ENCODE results near the gene SMIM1. TPM values are rescaled to one million over a fixed set of nuclear protein-coding genes. Genes with fewer than 3 reads are reported as not detected.
"Not testable (repeated sequence)": the region's sequence is repeated elsewhere in the genome, so short reads cannot be mapped to it uniquely, and the experiment has no call there.

Gene SMIM1
- total RNA-seq, 2 experiments from 2014 or later = 3.8 to 4.3 TPM

- no TSS peak for BruUV-seq (replicated peaks)
These were observed 31.5 kb downstream of the SMIM1 start for GRCh38 chr1:3803905-3804626.

GRCh38 chr1:3804627-3804944 is 32.0 kb downstream of the SMIM1 start:
- POLR2A ChIA-PET; H3K9me3 ChIP-seq (ENCODE audit: low read length); BruUV-seq (replicated peaks); H2AFZ ChIP-seq (ENCODE audit: low read length); H3K9me2 ChIP-seq (ENCODE audit: insufficient read depth, low read length); H3K4me2 ChIP-seq (ENCODE audit: low read length); CTCF ChIA-PET (ENCODE audit: unreplicated experiment); H3K36me3 ChIP-seq (ENCODE audit: insufficient read depth, low read length); H3K79me2 ChIP-seq (ENCODE audit: insufficient read depth, low read depth, low read length); intact Hi-C loops (cut with micrococcal nuclease; ENCODE audit: unreplicated experiment); H3K27ac ChIP-seq (ENCODE audit: low read depth, low read length, poor library complexity, severe bottlenecking); H3K4me3 ChIP-seq (ENCODE audit: low read depth, low read length, poor library complexity, severe bottlenecking); DNase-seq (ENCODE audit: low spot score); H3K4me1 ChIP-seq (ENCODE audit: insufficient read depth, low read length, poor library complexity, severe bottlenecking); H4K20me1 ChIP-seq (ENCODE audit: insufficient read depth, low read length): not testable (repeated sequence)

More at GRCh38 chr1:3803905-3804626, 31.5 kb downstream of the SMIM1 start:
- Histone ChIP-seq H3K9me2 (ENCODE audit: insufficient read depth, low read length) (no peaks in the 10 kb centered on the region), H3K4me2 (ENCODE audit: low read length) (no peak overlapping the region), H3K4me1 (ENCODE audit: insufficient read depth, low read length, poor library complexity, severe bottlenecking) (no peaks in the 10 kb centered on the region), H3K9me3 (ENCODE audit: low read length) (peaks cover 9% of the 10 kb centered on the region; the same call in 1 of the 2 replicates), H2AFZ (ENCODE audit: low read length) (no peak overlapping the region), H3K27ac (ENCODE audit: low read depth, low read length, poor library complexity, severe bottlenecking) (no peak overlapping the region), H4K20me1 (ENCODE audit: insufficient read depth, low read length) (no peaks in the 10 kb centered on the region), H3K4me3 (ENCODE audit: low read depth, low read length, poor library complexity, severe bottlenecking) (no peak overlapping the region), H3K79me2 (ENCODE audit: insufficient read depth, low read depth, low read length) (no peaks in the 10 kb centered on the region), H3K36me3 (ENCODE audit: insufficient read depth, low read length) (no peaks in the 10 kb centered on the region)
- no peak for TF ChIP-seq EZH2phosphoT487 (IDR thresholded peaks at IDR 0.05; ENCODE audit: borderline replicate concordance, low read depth, low read length)
- TF ChIP-seq, protein P1, sequence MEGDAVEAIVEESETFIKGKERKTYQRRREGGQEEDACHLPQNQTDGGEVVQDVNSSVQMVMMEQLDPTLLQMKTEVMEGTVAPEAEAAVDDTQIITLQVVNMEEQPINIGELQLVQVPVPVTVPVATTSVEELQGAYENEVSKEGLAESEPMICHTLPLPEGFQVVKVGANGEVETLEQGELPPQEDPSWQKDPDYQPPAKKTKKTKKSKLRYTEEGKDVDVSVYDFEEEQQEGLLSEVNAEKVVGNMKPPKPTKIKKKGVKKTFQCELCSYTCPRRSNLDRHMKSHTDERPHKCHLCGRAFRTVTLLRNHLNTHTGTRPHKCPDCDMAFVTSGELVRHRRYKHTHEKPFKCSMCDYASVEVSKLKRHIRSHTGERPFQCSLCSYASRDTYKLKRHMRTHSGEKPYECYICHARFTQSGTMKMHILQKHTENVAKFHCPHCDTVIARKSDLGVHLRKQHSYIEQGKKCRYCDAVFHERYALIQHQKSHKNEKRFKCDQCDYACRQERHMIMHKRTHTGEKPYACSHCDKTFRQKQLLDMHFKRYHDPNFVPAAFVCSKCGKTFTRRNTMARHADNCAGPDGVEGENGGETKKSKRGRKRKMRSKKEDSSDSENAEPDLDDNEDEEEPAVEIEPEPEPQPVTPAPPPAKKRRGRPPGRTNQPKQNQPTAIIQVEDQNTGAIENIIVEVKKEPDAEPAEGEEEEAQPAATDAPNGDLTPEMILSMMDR (conservative IDR thresholded peaks at IDR 0.05; ENCODE audit: low read length) = no peak
- intact Hi-C loops (cut with micrococcal nuclease; ENCODE audit: unreplicated experiment) = no loop called here
- no peak for DNase-seq (ENCODE audit: low spot score)
- ChIA-PET POLR2A (no interaction called here), CTCF (ENCODE audit: unreplicated experiment) (no interaction called here)

DNA sequence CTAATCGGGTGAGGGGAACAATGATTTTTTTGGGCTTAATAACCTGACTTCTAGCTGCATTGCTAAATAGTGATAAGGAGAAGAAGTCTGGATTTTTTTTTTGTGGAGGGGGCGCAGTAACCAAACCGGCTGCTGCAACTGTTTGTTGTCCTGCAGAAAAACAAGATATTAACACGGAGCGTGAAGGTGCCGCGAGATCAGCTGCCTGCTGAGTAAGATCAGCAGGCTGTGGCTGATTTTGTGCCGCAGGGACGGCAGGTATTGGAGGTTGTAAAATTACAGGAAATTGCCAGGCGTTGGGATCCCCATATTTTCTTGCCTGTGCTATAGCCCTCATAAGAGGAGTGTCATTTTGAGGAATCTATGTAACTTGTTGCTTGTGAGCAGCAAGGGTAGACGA is 32.5 kb downstream of the SMIM1 start:
- no peak overlapping the region for H3K4me2 ChIP-seq (ENCODE audit: low read length)
- H3K4me1 ChIP-seq (ENCODE audit: insufficient read depth, low read length, poor library complexity, severe bottlenecking) = no peaks in the 10 kb centered on the region
- CTCF ChIA-PET (ENCODE audit: unreplicated experiment) = no interaction called here
- no peaks in the 10 kb centered on the region for H3K36me3 ChIP-seq (ENCODE audit: insufficient read depth, low read length)
- peaks cover 9% of the 10 kb centered on the region; the same call in 1 of the 2 replicates for H3K9me3 ChIP-seq (ENCODE audit: low read length)
- H3K27ac ChIP-seq (ENCODE audit: low read depth, low read length, poor library complexity, severe bottlenecking) = no peak overlapping the region
- POLR2A ChIA-PET = no interaction called here
- H3K9me2 ChIP-seq (ENCODE audit: insufficient read depth, low read length) = no peaks in the 10 kb centered on the region
- no TSS peak for BruUV-seq (replicated peaks)
- TF ChIP-seq EZH2phosphoT487 (IDR thresholded peaks at IDR 0.05; ENCODE audit: borderline replicate concordance, low read depth, low read length) = no peak
- TF ChIP-seq, protein P1 (conservative IDR thresholded peaks at IDR 0.05; ENCODE audit: low read length) = no peak
- no peak overlapping the region for H3K4me3 ChIP-seq (ENCODE audit: low read depth, low read length, poor library complexity, severe bottlenecking)
- intact Hi-C loops (cut with micrococcal nuclease; ENCODE audit: unreplicated experiment) = no loop called here
- H4K20me1 ChIP-seq (ENCODE audit: insufficient read depth, low read length) = no peaks in the 10 kb centered on the region
- DNase-seq (ENCODE audit: low spot score) = no peak
- no peak overlapping the region for H2AFZ ChIP-seq (ENCODE audit: low read length)
- no peaks in the 10 kb centered on the region for H3K79me2 ChIP-seq (ENCODE audit: insufficient read depth, low read depth, low read length)

All from OCI-LY7 (cell line).